CD4-positive, alpha-beta T cell treated with Interleukin-6 for 4 hours (primary cell): Measurements from ENCODE around the gene SMAD3.

Experiments used
- DNase-seq: peaks from one replicate; pipeline ENCODE4 v3.0.0-alpha.2; 2020; ENCODE audit warnings: mixed read lengths

SMAD3 gene

GRCh38 chr15:67082007-67082536 lies 16.7 kb downstream of the SMAD3 start:
- DNase-seq, result peak; percentile 79

DNA sequence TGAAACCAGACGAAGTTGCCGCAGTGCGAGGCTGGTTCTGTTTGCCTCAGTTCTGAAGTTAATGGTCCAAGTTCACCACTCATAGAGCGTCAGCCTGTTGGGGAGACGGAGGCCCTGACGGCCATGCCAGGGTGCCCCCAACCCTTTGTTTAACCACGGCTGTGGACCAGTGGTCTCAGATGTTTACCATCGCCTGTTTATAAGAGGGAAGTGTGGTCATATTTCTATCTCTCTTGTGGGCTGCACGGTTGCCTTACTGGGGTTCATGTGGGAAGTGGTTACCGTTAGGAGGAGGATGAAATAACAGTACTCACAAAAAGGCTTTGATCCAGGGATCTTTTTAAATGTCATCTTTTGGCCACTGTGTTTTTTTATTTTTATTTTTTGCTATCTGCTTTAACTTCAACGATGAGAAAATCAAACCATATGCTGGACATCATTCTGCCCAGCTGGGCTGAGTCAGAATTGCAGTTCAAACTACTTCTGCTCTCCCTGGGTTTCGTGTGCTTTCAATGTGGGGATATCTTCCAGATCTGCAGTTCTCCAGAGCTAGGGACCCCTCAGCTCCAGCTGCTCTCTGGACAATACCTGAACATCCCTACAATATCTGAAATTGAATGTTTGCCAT lies 17.8 kb downstream of the SMAD3 start:
- DNase-seq, result peak; percentile 43

- DNase-seq, result no peak
Measured at GRCh38 chr15:67084561-67084960, 19.2 kb downstream of the SMAD3 start.

DNA sequence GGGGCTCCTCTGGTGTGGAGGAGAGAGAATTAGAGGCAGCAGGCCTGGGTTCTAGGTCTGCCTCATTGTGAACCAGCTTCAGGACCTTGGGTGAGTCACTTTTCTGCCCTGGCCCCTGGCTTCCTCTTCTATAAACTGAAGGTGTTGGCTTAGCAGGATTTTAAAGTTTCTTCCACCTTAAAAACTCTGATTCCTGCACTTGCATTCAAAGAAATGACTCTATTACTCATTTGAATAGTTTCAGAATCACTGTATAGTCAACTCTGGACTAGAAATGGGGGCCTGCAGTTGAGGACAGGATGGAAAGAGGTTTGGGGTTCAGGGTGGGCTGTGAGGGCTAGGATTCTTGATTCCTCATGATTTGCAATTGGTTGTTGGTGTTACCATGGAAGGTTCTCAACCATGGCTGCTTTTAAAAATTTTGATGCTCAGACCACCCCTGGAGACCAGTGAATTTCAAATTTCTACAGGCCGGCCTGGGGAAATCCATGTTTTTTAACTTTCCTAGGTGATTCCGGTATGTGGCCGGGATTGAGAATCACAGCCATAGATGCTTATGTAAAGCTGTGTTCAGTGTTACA lies 19.9 kb downstream of the SMAD3 start:
- DNase-seq, result peak; percentile 59

- no peak for DNase-seq
Measured at GRCh38 chr15:67085818-67086636, 20.6 kb downstream of the SMAD3 start.

DNA sequence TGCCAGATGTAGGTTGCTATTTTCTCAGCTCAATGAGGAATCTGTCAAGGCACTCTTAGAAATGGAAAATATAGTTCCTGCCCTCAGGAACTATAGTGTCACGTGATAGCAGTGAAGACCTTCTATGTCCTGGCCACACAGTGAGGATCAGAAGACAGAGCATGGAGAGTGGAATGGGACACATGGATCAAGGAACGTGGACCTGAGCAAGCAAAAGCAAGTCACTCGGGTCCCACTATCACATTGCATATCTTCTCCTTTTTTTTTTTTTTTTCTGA lies 21.2 kb downstream of the SMAD3 start:
- DNase-seq, result no peak

DNA sequence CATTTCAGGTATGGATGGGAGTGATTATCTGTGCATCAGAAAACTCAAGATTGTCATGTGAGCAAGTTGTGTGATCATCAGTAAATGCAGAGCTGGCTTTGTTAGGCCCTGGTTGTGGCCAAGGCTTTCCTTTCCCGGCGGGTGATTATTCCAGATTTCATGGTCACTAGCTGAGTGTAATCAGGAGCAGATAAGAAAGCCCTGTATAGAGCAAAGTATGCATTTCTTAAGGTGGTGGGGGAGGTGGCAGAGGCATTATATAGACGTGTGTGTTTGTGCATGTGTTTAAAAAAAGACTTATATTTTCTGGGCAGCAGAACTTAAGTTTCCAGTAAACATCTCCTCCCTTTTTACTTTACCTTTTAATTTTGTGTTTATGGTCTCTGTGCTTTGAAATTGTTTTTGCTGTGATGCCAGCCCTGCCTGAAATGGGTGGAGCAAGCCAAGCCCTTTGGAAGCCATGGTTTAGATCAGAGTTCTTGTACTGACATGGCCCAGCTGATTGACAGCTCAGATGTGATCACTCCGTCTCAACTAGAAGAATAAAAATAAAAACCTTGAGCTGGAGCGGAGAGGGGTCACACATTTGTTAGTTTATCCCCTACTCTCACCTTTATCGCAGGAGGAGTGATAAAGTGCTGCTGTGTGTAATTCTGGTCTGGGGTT lies 22.2 kb downstream of the SMAD3 start:
- no peak for DNase-seq

- DNase-seq, result no peak
Measured at GRCh38 chr15:67089217-67090193, 24.1 kb downstream of the SMAD3 start.

DNA sequence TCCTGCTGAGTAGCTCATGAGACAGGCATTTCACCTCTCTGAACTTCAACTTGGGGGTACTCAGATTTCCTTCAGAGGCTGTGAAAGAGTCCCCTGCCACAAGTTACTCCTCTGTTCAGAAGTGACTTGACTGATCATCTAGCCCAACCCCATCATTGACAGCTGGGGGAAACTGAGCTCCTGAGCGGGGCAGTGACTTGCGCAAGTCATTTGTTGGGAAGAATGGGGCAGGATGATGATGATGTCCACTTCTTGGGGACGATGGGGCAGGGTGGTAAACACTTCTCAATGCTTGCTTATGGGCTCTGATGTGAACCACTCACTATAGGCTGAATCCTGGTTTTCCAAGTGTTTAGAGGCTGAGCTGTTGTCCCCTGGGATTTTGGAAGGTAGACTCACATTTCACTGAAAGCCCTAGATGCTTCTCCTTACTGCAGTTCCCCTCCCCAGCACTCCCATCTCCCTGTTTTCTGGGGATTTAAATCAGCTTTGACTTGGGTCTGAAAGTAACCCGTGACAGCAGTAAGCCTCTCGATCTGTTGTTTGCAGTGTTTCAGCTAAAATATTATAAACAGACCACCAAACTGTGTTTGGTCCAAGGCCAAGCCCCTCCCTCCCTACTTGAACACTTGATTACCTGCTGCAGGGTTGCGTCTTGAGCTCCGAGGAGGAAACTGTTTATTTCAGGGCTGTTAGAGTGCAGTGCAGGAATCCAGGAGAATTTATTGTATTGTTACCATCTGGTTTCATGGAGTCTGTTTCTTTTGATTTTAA lies 25.1 kb downstream of the SMAD3 start:
- no peak for DNase-seq

- DNase-seq, result peak; percentile 72
Measured at GRCh38 chr15:67091071-67091979, 25.9 kb downstream of the SMAD3 start.

GRCh38 chr15:67091980-67092677 lies 26.7 kb downstream of the SMAD3 start:
- no peak for DNase-seq

- DNase-seq, result no peak
Measured at GRCh38 chr15:67092752-67093503, 27.5 kb downstream of the SMAD3 start.

GRCh38 chr15:67093504-67093862 lies 28.1 kb downstream of the SMAD3 start:
- no peak for DNase-seq

- DNase-seq, result no peak
Measured at GRCh38 chr15:67094001-67094826, 28.8 kb downstream of the SMAD3 start.

- no peak for DNase-seq
Measured at GRCh38 chr15:67095912-67096311, 30.5 kb downstream of the SMAD3 start.

- DNase-seq, result no peak
Measured at GRCh38 chr15:67096546-67097294, 31.3 kb downstream of the SMAD3 start.

DNA sequence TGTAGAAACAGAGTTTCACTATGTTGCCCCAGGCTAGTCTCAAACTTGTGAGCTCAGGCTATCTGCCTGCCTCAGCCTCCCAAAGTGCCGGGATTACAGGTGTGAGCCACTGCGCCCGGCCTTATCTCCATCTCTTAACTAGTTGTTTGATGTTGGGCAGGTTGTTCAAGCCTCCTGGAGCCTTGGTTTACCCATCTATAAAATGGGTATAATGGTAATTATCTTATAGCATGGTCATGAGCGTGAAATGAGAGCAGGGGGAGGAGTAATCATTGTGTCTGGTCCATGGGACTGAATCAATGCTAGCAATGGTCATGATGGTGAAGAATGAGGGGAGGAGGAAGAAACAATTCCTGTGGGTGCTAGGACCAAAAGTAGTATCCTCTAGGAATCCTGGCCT lies 32.0 kb downstream of the SMAD3 start:
- no peak for DNase-seq
